Lung (tissue), 12 donors: ENCODE measurements around the gene METTL4. TPM values are rescaled to one million over a fixed set of nuclear protein-coding genes. Genes with fewer than 3 reads are reported as not detected.

Experiments used
- ATAC-seq: fragments of 200-7000 bp; cut with Tn5 transposase; one replicate; pipeline ENCODE4 v1.9.1; 2020; ENCODE audit warnings: moderate number of reproducible peaks; ENCODE audit not compliant: insufficient read depth, low FRiP score
- DNase-seq, 3 donors: peaks; one replicate each; pipeline ENCODE4 v3.0.0-alpha.2; 2013 to 2017
- H3K27ac ChIP-seq, 2 donors: one replicate each; pipeline ENCODE4 v1.5.1; 2013; ENCODE audit warnings: mild to moderate bottlenecking in 2 of 2, moderate library complexity in 2 of 2, control low read depth in 1 of 2, inconsistent platforms in 1 of 2, low read depth in 1 of 2, low read length in 1 of 2
- H3K27me3 ChIP-seq, 3 donors: one replicate each; pipeline ENCODE4 v1.5.1; 2013; ENCODE audit warnings: low read length in 2 of 3; ENCODE audit not compliant: control insufficient read depth in 3 of 3, insufficient read depth in 3 of 3
- H3K36me3 ChIP-seq, 4 donors: one replicate each; pipeline ENCODE4 v1.5.1; 2013; ENCODE audit warnings: low read length in 4 of 4, mild to moderate bottlenecking in 1 of 4, moderate library complexity in 1 of 4; ENCODE audit not compliant: control insufficient read depth in 4 of 4, insufficient read depth in 4 of 4
- H3K4me1 ChIP-seq, 5 donors: one replicate each; pipeline ENCODE4 v1.5.1; 2013; ENCODE audit warnings: low read length in 5 of 5, mild to moderate bottlenecking in 2 of 5, moderate library complexity in 1 of 5; ENCODE audit not compliant: control insufficient read depth in 5 of 5, insufficient read depth in 5 of 5
- H3K4me3 ChIP-seq: one replicate; pipeline ENCODE4 v1.5.1; 2013; ENCODE audit warnings: mild to moderate bottlenecking, control low read depth, moderate library complexity
- H3K9ac ChIP-seq, 2 donors: one replicate each; pipeline ENCODE4 v1.5.1; 2013; ENCODE audit warnings: low read length in 2 of 2, control low read depth in 1 of 2; ENCODE audit not compliant: insufficient read depth in 1 of 2
- H3K9me3 ChIP-seq, 4 donors: one replicate each; pipeline ENCODE4 v1.5.1; 2013; ENCODE audit warnings: low read length in 3 of 4, mild to moderate bottlenecking in 1 of 4, moderate library complexity in 1 of 4; ENCODE audit not compliant: control insufficient read depth in 4 of 4, insufficient read depth in 3 of 4
- WGBS, 2 donors: extraction: QIAGEN DNeasy Blood & Tissue Kit; methylation state at CpG; one replicate each; pipeline ENCODE4 v1.1.7; 2013; 5-methylcytosine and 5-hydroxymethylcytosine counted together
- polyA plus RNA-seq, 2 donors: library from polyadenylated mRNA; stranded (reverse); fragments of 200-250 nt; gene quantifications; one replicate each; pipeline ENCODE4 v1.2.1, GENCODE V29; 2013
- total RNA-seq, 2 donors: library from RNA; depleted of rRNA in 1 of 2; stranded (reverse); fragments of >200 nt in 1 of 2; gene quantifications; one replicate each; pipeline ENCODE4 v1.2.1, GENCODE V29; 2014 to 2021
- TF ChIP-seq, protein P1 (sequence below): IDR thresholded peaks from 2 replicates; pipeline ENCODE4 v1.5.1; 2012; ENCODE audit warnings: mild to moderate bottlenecking; ENCODE audit errors: control extremely low read depth, extremely low read depth
- donor health status: control.
- donor health status: control.
- donor health status: Bipolar disorder and iron deficiency.
- donor health status: healthy.
- donor health status: DM: yes; HTN: yes; CAD: no.

Gene METTL4
- total and polyA plus RNA-seq, 4 donors = 5.3 to 19.3 (median 8.1) TPM

DNA sequence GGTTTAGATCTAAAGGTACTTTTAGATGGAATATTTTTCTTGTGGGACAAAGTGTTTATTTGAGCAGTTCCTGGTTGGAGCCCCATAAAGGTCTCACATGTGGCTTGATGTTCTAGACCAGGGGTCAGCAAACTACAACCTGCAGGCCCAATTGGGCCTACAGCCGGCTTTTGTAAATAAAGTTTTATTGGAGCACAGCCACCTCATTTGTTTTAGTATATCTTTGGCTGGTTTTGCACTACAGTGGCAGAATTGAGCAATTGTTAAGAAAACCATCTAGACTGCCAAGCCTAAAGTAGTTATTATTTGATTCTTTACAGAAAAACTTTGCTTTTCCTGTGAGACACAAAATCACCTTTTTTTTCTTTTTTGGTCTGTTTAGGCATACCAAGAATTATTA, 41.7 kb upstream of the METTL4 start:
- no peaks in the 10 kb centered on the region for H3K27me3 ChIP-seq
- H3K9ac ChIP-seq = no peak overlapping the region
- no peak overlapping the region for H3K4me3 ChIP-seq
- TF ChIP-seq, protein P1, sequence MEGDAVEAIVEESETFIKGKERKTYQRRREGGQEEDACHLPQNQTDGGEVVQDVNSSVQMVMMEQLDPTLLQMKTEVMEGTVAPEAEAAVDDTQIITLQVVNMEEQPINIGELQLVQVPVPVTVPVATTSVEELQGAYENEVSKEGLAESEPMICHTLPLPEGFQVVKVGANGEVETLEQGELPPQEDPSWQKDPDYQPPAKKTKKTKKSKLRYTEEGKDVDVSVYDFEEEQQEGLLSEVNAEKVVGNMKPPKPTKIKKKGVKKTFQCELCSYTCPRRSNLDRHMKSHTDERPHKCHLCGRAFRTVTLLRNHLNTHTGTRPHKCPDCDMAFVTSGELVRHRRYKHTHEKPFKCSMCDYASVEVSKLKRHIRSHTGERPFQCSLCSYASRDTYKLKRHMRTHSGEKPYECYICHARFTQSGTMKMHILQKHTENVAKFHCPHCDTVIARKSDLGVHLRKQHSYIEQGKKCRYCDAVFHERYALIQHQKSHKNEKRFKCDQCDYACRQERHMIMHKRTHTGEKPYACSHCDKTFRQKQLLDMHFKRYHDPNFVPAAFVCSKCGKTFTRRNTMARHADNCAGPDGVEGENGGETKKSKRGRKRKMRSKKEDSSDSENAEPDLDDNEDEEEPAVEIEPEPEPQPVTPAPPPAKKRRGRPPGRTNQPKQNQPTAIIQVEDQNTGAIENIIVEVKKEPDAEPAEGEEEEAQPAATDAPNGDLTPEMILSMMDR = no peak
- WGBS, 2 donors = 92 to 97% methylated on average over 1 of the region's 1 CpG
- no peak overlapping the region for H3K27ac ChIP-seq
- H3K4me1 ChIP-seq = no peaks in the 10 kb centered on the region
- H3K9me3 ChIP-seq = no peaks in the 10 kb centered on the region
- ATAC-seq (no peak), DNase-seq (no peak)
- peaks cover 0 to 10% (median 1%) of the 10 kb centered on the region in 4 donors for H3K36me3 ChIP-seq

DNA sequence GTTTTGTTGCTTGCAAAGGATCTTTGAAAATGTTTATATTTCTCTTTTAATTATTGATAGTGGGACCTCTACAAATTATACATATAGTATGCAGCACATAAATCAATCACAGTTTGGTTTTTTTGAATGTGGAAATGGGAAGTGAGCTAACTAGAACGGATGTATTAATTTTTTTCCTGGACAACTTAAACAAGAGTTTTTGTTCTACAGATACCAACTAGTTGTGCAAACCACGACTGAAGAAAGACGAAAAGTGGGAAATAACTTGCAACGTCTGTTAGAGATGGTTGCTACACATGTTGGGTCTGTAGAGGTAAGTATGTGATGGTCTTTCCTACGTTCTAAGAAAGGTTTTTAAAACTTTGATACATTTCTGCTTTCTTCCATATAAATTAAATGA, 39.2 kb upstream of the METTL4 start:
- no peak for ATAC-seq
- H3K27ac ChIP-seq = no peak overlapping the region
- no peak overlapping the region for H3K9ac ChIP-seq
- H3K27me3 ChIP-seq = no peaks in the 10 kb centered on the region
- TF ChIP-seq, protein P1 = no peak
- H3K36me3 ChIP-seq = peaks cover 0 to 10% (median 1%) of the 10 kb centered on the region in 4 donors
- no peaks in the 10 kb centered on the region for H3K9me3 ChIP-seq
- no peak overlapping the region for H3K4me3 ChIP-seq
- no peak for DNase-seq
- no peaks in the 10 kb centered on the region for H3K4me1 ChIP-seq
- WGBS, 2 donors = 32 to 75% methylated on average over 5 of the region's 5 CpGs

DNA sequence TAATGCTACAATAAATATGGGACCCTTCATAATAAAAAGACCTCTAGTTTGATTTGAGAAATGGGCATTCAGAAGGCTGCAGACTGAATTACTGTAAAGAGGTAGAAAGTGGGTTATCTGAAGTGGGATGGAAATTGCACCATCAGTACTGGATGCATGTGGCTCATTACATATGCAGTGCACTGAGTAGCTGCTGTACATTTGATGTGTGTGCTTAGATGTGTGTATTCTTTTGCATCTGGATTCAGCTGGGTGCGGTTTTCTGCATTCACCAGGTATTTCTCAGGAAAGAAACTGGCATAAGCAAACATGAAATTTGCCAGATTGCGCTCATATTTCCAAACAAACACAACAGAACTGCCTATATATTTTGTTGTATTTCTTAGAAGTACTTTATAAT, 38.3 kb upstream of the METTL4 start:
- Histone ChIP-seq H3K9ac (no peak overlapping the region), H3K4me1 (no peaks in the 10 kb centered on the region), H3K27me3 (no peaks in the 10 kb centered on the region), H3K4me3 (no peak overlapping the region), H3K36me3 (peaks cover 0 to 4% (median 1%) of the 10 kb centered on the region in 4 donors), H3K9me3 (no peaks in the 10 kb centered on the region), H3K27ac (no peak overlapping the region)
- no peak for DNase-seq
- no peak for ATAC-seq
- WGBS, 2 donors = 94 to 96% methylated on average over 2 of the region's 2 CpGs
- TF ChIP-seq, protein P1 = no peak

DNA sequence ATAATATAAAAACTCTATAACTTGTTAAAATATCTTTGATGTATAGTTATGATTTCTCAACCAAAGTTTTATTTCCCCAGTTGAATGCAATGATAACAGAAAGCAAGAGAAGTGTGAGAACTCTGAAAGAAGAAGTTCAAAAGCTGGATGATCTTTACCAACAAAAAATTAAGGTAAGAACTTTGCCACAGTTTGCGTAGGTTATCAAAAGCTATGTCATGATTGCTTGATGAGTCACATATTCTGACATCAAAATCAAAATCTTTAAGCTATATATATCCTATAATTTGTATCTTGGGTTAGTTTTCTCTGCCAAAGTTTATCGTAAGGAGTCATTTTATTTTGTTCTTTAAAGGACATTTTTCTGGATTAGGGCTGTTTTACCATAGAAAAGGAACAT, 35.0 kb upstream of the METTL4 start:
- 73 to 77% methylated on average over 2 of the region's 2 CpGs for WGBS, 2 donors
- DNase-seq (no peak), ATAC-seq (no peak)
- TF ChIP-seq, protein P1 = no peak
- H3K27ac ChIP-seq = no peak overlapping the region
- H3K27me3 ChIP-seq = no peaks in the 10 kb centered on the region
- no peak overlapping the region for H3K4me3 ChIP-seq
- no peak overlapping the region for H3K9ac ChIP-seq
- H3K4me1 ChIP-seq = no peaks in the 10 kb centered on the region
- no peaks in the 10 kb centered on the region for H3K9me3 ChIP-seq
- H3K36me3 ChIP-seq = peaks cover 0 to 8% (median 3%) of the 10 kb centered on the region in 4 donors
